ENCODE measurements around the gene LCE4A. TPM values are rescaled to one million over a fixed set of nuclear protein-coding genes. Genes with fewer than 3 reads are reported as not detected.

The LCE4A gene
- total RNA-seq, 2 experiments from 2014 or later, result not detected

- no peaks in the 10 kb centered on the region for H3K9me3 Mint-ChIP-seq
- TF ChIP-seq, protein P1, sequence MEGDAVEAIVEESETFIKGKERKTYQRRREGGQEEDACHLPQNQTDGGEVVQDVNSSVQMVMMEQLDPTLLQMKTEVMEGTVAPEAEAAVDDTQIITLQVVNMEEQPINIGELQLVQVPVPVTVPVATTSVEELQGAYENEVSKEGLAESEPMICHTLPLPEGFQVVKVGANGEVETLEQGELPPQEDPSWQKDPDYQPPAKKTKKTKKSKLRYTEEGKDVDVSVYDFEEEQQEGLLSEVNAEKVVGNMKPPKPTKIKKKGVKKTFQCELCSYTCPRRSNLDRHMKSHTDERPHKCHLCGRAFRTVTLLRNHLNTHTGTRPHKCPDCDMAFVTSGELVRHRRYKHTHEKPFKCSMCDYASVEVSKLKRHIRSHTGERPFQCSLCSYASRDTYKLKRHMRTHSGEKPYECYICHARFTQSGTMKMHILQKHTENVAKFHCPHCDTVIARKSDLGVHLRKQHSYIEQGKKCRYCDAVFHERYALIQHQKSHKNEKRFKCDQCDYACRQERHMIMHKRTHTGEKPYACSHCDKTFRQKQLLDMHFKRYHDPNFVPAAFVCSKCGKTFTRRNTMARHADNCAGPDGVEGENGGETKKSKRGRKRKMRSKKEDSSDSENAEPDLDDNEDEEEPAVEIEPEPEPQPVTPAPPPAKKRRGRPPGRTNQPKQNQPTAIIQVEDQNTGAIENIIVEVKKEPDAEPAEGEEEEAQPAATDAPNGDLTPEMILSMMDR (IDR thresholded peaks at IDR 0.05), result no peak
- POLR2A ChIA-PET, result no interaction called here
- H3K27ac Mint-ChIP-seq, result no peak overlapping the region
- no peak overlapping the region for H3K4me3 ChIP-seq (ENCODE audit: low read length)
- peaks cover 27% of the 10 kb centered on the region for H3K27me3 Mint-ChIP-seq
- no peaks in the 10 kb centered on the region for H3K4me1 Mint-ChIP-seq (ENCODE audit: low read depth)
- H3K36me3 ChIP-seq (ENCODE audit: insufficient read depth, low read length), result no peaks in the 10 kb centered on the region
- H3K27ac ChIP-seq (ENCODE audit: low read depth in 1 of 2, low read length in 2 of 2), result no peak overlapping the region
- no peaks in the 10 kb centered on the region for H3K36me3 Mint-ChIP-seq (ENCODE audit: low read depth)
- H3K9me3 ChIP-seq (ENCODE audit: control insufficient read depth in 1 of 2, insufficient read depth in 1 of 2, low read length in 2 of 2), result no peaks in the 10 kb centered on the region
- intact Hi-C loops (cut with DNase I, micrococcal nuclease), result no loop called here
- H3K4me3 Mint-ChIP-seq, result no peak overlapping the region
- CTCF ChIA-PET, result no interaction called here
- DNase-seq (no peak), ATAC-seq (ENCODE audit: poor library complexity) (no peak)
- peaks cover 0 to 5% of the 10 kb centered on the region in 2 experiments for H3K27me3 ChIP-seq (ENCODE audit: control insufficient read depth in 1 of 2, insufficient read depth in 2 of 2, low read length in 2 of 2)
- H3K4me1 ChIP-seq (ENCODE audit: insufficient read depth, low read length), result no peaks in the 10 kb centered on the region
Measured at GRCh38 chr1:152725261-152725660, 17.3 kb downstream of the LCE4A start.

- TF ChIP-seq, protein P1 (IDR thresholded peaks at IDR 0.05), result no peak
- no peaks in the 10 kb centered on the region for H3K9me3 ChIP-seq (ENCODE audit: control insufficient read depth in 1 of 2, insufficient read depth in 1 of 2, low read length in 2 of 2)
- H3K4me3 Mint-ChIP-seq, result no peak overlapping the region
- ChIA-PET CTCF (no interaction called here), POLR2A (no interaction called here)
- no peak for ATAC-seq (ENCODE audit: poor library complexity)
- intact Hi-C loops (cut with DNase I, micrococcal nuclease), result no loop called here
- no peaks in the 10 kb centered on the region for H3K9me3 Mint-ChIP-seq
- no peak for DNase-seq
- H3K27ac ChIP-seq (ENCODE audit: low read depth in 1 of 2, low read length in 2 of 2), result no peak overlapping the region
- H3K4me1 Mint-ChIP-seq (ENCODE audit: low read depth), result no peaks in the 10 kb centered on the region
- H3K4me3 ChIP-seq (ENCODE audit: low read length), result no peak overlapping the region
- no peak overlapping the region for H3K27ac Mint-ChIP-seq
- no peaks in the 10 kb centered on the region for H3K36me3 ChIP-seq (ENCODE audit: insufficient read depth, low read length)
- H3K36me3 Mint-ChIP-seq (ENCODE audit: low read depth), result no peaks in the 10 kb centered on the region
- peaks cover 0 to 10% of the 10 kb centered on the region in 2 experiments for H3K27me3 ChIP-seq (ENCODE audit: control insufficient read depth in 1 of 2, insufficient read depth in 2 of 2, low read length in 2 of 2)
- H3K27me3 Mint-ChIP-seq, result peaks cover 30% of the 10 kb centered on the region
- H3K4me1 ChIP-seq (ENCODE audit: insufficient read depth, low read length), result no peaks in the 10 kb centered on the region
Measured at GRCh38 chr1:152728986-152729385, 21.0 kb downstream of the LCE4A start.

DNA sequence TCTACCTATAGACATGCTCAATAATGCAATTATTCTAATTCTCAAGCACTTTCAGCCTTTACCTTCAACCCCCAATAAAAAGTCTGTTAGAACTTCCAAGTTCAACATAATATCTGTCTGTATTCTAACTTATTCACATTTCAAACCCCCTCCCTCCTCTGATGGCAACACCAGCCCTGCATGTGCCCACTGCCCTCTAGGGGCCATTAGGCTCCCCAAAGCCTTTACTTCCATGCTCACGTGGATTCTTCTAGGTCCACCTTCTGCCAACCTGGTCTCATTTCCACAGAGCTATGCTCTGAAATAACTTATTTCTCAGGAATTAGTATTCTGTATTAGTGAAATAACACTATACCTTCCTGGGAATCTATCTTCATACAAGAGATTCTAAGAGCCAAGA is 27.7 kb downstream of the LCE4A start:
- Histone ChIP-seq H3K36me3 (ENCODE audit: insufficient read depth, low read length) (no peaks in the 10 kb centered on the region), H3K9me3 (ENCODE audit: control insufficient read depth in 1 of 2, insufficient read depth in 1 of 2, low read length in 2 of 2) (no peaks in the 10 kb centered on the region), H3K27ac (ENCODE audit: low read depth in 1 of 2, low read length in 2 of 2) (no peak overlapping the region), H3K4me1 (ENCODE audit: insufficient read depth, low read length) (no peaks in the 10 kb centered on the region), H3K4me3 (ENCODE audit: low read length) (no peak overlapping the region), H3K27me3 (ENCODE audit: control insufficient read depth in 1 of 2, insufficient read depth in 2 of 2, low read length in 2 of 2) (peaks cover 6 to 9% of the 10 kb centered on the region in 2 experiments)
- intact Hi-C loops (cut with DNase I, micrococcal nuclease), result no loop called here
- no peak overlapping the region for H3K27ac Mint-ChIP-seq
- POLR2A ChIA-PET, result no interaction called here
- CTCF ChIA-PET, result no interaction called here
- no peaks in the 10 kb centered on the region for H3K36me3 Mint-ChIP-seq (ENCODE audit: low read depth)
- no peaks in the 10 kb centered on the region for H3K9me3 Mint-ChIP-seq
- DNase-seq (no peak), ATAC-seq (ENCODE audit: poor library complexity) (no peak)
- no peaks in the 10 kb centered on the region for H3K4me1 Mint-ChIP-seq (ENCODE audit: low read depth)
- H3K27me3 Mint-ChIP-seq, result peaks cover 46% of the 10 kb centered on the region
- TF ChIP-seq, protein P1 (IDR thresholded peaks at IDR 0.05), result no peak
- no peak overlapping the region for H3K4me3 Mint-ChIP-seq

Measured in CD4-positive, alpha-beta T cell (primary cell).